ENCODE measurements around the gene SLC24A3. TPM values are rescaled to one million over a fixed set of nuclear protein-coding genes. Genes with fewer than 3 reads are reported as not detected.

SLC24A3 gene
- total RNA-seq, 1 donor from 2014 or later: 13.1 TPM

DNA sequence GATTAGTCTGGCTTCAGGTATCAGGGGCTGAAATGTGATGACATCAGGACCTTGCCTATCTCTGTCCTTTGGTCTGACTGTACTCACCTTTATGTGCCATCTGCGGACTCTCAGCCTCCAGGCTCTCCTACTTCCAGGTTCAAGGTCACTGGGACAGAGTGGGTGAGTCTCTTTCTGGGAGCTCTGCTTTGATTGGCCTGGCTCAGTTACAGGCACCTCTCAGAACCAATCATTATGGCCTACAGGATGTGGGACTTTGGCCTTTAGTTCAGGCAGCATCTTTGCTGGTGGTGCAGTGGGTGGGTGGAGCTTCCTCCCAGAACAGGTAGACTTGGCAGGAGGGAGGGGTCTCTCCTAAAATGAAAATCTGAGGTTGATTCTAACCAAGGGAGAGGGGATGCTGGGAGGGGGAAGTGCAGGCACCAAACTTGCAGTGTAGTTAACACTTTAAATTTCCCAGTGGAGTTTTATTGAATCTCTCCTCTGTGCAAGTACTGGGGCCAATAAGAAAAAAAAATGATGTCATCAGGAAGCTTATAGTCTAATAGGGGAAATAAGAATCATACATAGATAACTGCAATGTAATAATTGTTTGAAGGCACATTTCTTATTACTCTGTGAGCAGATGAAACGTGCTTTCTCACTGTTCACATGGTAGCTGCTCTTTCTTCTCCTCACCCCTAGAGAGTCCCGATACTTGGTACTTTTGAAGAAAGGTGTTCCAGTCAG is 53.4 kb downstream of the SLC24A3 start:
- TF ChIP-seq, protein P1, sequence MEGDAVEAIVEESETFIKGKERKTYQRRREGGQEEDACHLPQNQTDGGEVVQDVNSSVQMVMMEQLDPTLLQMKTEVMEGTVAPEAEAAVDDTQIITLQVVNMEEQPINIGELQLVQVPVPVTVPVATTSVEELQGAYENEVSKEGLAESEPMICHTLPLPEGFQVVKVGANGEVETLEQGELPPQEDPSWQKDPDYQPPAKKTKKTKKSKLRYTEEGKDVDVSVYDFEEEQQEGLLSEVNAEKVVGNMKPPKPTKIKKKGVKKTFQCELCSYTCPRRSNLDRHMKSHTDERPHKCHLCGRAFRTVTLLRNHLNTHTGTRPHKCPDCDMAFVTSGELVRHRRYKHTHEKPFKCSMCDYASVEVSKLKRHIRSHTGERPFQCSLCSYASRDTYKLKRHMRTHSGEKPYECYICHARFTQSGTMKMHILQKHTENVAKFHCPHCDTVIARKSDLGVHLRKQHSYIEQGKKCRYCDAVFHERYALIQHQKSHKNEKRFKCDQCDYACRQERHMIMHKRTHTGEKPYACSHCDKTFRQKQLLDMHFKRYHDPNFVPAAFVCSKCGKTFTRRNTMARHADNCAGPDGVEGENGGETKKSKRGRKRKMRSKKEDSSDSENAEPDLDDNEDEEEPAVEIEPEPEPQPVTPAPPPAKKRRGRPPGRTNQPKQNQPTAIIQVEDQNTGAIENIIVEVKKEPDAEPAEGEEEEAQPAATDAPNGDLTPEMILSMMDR (IDR thresholded peaks at IDR 0.05): no peak
- Histone ChIP-seq H3K9me3 (no peaks in the 10 kb centered on the region), H3K4me3 (no peak overlapping the region), H3K4me1 (no peaks in the 10 kb centered on the region), H3K36me3 (no peaks in the 10 kb centered on the region), H3K27ac (no peak overlapping the region), H3K27me3 (no peaks in the 10 kb centered on the region)
- no peak for DNase-seq
- no peak for ATAC-seq
- intact Hi-C loops (cut with DNase I): no loop called here

DNA sequence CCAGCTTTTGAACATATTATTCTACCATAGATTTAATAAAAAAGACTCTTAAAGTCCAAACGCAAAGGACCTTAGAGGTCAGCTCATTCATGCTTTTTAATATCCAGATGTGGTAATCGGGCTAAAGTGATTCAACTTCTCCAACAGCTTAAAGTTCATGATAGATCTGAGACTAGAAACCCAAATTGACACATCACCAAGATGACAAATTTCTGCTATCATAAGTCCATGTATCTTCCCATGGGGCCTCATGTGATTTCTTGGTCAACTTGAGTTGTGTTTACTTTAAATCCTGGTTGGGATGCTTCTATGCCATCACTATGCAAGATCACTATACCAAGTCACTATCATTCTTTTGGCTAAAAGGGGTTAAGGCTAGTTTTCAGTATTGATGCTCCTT is 56.0 kb downstream of the SLC24A3 start:
- Histone ChIP-seq H3K36me3 (no peaks in the 10 kb centered on the region), H3K9me3 (no peaks in the 10 kb centered on the region), H3K4me1 (no peaks in the 10 kb centered on the region), H3K4me3 (no peak overlapping the region), H3K27me3 (no peaks in the 10 kb centered on the region), H3K27ac (no peak overlapping the region)
- TF ChIP-seq, protein P1 (IDR thresholded peaks at IDR 0.05): no peak
- intact Hi-C loops (cut with DNase I): no loop called here
- ATAC-seq: no peak
- no peak for DNase-seq

DNA sequence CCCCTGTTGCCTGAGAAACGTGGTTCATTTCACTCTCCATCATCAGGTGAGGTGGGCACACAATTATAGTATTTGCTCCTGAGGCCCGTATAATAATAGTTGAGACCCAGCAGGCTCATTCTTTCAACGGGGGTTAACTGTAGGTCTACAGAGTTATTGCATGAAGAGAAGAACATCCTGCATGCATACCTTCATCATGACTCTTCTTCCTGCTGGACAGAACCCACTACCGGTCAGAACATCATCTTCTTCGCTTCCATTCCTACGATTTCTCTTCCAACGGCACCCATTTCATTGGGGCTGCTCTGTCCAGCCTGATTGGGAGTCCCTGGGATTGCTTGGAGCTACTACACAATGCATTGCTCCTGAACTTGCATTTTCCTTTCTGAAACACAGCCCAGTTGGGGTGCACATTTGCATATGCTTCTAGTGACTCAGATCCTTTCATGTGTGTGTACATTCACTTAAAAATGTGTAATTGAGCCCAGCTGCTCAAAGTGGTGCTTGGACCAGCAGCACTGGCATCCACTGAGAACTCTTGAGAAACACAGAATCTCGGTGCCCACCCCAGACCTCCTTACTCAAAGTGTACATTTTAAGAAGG is 57.4 kb downstream of the SLC24A3 start:
- Histone ChIP-seq H3K4me3 (no peak overlapping the region), H3K4me1 (peaks cover under 1% of the 10 kb centered on the region), H3K27ac (no peak overlapping the region), H3K36me3 (no peaks in the 10 kb centered on the region), H3K9me3 (no peaks in the 10 kb centered on the region), H3K27me3 (no peaks in the 10 kb centered on the region)
- DNase-seq: no peak
- TF ChIP-seq, protein P1 (IDR thresholded peaks at IDR 0.05): no peak
- no peak for ATAC-seq
- intact Hi-C loops (cut with DNase I): no loop called here

DNA sequence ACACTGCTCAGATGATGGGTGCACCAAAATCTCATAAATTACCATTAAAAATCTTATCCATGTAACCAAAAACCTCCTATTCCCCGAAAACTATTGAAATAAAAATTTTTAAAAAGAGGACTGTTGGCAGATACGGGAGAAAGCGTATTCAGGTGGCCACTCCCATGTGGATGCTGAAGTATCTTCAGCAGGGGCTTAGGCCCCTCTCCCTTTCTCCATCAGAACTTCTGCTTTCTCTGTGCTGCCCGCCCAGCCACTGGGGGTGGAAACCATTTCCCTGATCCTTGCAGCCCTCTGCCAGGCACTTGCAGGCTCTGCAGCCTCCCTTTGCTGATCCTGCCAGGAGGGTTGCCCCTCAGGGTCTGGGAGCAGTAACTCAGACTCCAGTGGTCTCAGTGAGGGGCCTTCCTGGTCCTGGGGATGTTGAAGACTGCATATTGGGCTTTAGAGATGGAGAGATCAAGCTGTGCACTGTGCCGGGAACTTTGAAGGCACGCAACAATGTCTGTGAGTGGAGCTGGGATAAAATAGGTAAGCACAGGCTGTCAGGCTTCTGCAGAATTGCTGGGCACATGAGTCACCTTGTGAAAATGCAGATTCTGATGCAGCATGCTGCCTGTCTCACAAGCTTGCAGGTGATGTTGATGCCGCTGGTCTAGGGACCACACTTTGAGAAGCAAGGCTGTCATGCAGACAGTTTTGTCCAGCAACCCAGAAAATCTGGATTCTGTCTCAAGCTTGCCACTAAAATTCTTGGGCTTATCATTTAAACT is 59.6 kb downstream of the SLC24A3 start:
- DNase-seq: no peak
- no peak overlapping the region for H3K27ac ChIP-seq
- H3K27me3 ChIP-seq: no peaks in the 10 kb centered on the region
- H3K9me3 ChIP-seq: no peaks in the 10 kb centered on the region
- no peaks in the 10 kb centered on the region for H3K36me3 ChIP-seq
- H3K4me1 ChIP-seq: peaks cover 13% of the 10 kb centered on the region
- TF ChIP-seq, protein P1 (IDR thresholded peaks at IDR 0.05): no peak
- no peak for ATAC-seq
- intact Hi-C loops (cut with DNase I): no loop called here
- no peak overlapping the region for H3K4me3 ChIP-seq

DNA sequence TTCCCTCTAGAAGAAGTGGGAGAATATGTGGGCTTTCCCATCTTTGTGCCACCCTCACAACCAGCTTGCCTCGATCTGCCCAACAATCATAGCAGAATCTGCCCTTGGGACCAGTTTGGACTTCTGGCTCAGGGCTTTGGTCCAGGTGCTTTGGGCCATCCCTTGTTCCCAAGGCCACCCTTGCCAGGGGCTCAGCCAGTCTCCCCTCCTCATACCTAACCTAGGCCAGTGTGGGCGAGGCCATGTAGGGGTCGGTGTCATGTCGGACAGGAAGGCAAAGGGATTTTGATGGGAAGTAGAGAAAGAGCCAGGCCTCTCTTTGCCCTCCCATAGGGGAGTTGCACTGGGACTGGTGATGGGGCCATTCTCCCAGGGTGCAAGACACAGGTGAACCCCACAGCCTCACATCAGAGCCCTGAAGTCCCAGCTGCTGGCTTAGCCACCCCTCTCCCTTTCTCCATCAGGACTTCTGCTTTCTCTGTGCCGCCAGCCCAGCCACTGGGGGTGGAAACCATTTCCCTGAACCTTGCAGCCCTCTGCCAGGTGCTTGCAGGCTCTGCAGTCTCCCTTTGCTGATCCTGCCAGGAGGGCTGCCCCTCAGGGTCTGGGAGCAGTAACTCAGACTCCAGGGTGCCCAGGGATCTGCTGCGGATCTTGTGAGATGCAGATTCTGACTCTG is 60.7 kb downstream of the SLC24A3 start:
- Histone ChIP-seq H3K27me3 (no peaks in the 10 kb centered on the region), H3K27ac (no peak overlapping the region), H3K9me3 (no peaks in the 10 kb centered on the region), H3K4me1 (peaks cover 13% of the 10 kb centered on the region), H3K36me3 (no peaks in the 10 kb centered on the region), H3K4me3 (no peak overlapping the region)
- no peak for ATAC-seq
- TF ChIP-seq, protein P1 (IDR thresholded peaks at IDR 0.05): no peak
- intact Hi-C loops (cut with DNase I): no loop called here
- no peak for DNase-seq

Measured in upper lobe of right lung (tissue), 1 donor.